ENCODE data around the gene ATP2A3. TPM values are rescaled to one million over a fixed set of nuclear protein-coding genes. Genes with fewer than 3 reads are reported as not detected.
"Not testable (repeated sequence)": the region's sequence is repeated elsewhere in the genome, so short reads cannot be mapped to it uniquely, and the experiment has no call there.

The ATP2A3 gene
- total RNA-seq, 1 donor: 2.3 TPM

GRCh38 chr17:3950584-3950983, 13.7 kb downstream of the ATP2A3 start:
- no peak for DNase-seq (ENCODE audit: low read depth)
- H3K4me3 ChIP-seq (ENCODE audit: low read depth, low read length): no peak overlapping the region
- TF ChIP-seq CTCF (IDR thresholded peaks at IDR 0.05; ENCODE audit: insufficient read depth, low read length): no peak

DNA sequence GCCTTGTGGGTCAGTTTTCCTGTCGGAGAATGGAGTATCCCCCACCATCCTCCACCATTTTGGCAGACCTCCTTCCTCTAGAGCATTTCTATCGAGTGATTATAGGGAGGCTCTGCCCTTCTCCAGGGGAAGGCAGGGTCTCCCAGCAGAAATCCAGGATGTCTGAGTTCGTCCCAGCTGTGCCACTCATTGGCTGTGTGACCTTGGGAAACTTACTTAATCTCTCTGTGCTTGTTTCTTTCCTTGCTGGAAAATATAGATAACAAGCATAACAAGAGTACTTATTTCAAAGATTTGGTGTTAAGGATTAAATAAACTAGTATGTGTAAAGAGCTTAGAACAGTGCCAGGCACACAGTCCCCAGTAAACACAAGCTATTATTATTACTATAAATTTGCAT, 14.8 kb downstream of the ATP2A3 start:
- DNase-seq (ENCODE audit: low read depth): no peak
- no peak overlapping the region for H3K4me3 ChIP-seq (ENCODE audit: low read depth, low read length)
- no peak for TF ChIP-seq CTCF (IDR thresholded peaks at IDR 0.05; ENCODE audit: insufficient read depth, low read length)

DNA sequence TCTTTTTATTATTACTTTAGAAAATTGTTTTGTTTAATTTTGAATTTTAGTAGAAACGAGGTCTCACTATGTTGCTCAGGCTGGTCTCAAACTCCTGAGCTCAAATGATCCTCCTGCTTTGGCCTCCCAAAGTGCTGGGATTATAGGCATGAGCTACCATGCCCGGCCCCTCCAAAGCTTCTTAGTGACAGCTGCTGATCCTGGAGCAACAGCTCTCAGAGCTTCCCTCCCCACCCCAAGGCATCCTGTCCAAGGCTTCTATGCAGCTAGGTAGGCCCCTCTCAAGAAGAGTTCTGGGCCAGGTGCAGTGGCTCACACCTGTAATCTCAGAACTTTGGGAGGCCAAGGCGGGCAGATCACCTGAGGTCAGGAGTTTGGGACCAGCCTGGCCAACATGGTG, 15.7 kb downstream of the ATP2A3 start:
- not testable (repeated sequence) for DNase-seq (ENCODE audit: low read depth); H3K4me3 ChIP-seq (ENCODE audit: low read depth, low read length)

DNA sequence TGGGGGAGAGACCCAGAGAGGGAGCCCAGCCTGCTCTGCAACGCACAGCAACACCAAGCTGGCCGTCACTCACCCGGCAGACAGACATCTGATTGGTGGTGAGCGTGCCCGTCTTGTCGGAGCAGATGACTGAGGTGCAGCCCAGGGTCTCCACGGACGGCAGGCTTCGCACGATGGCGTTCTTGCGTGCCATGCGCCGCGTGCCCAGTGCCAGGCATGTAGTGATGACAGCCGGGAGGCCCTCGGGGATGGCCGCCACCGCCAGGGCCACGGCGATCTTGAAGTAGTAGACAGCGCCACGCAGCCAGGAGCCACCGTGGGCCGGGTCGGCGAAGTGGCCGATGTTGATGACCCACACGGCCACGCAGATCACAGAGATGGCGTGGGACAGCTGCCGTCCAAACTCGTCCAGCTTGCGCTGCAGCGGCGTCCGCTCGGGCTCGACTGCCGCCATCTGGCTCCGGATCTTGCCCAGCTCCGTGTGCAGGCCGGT, 16.9 kb downstream of the ATP2A3 start:
- TF ChIP-seq CTCF (IDR thresholded peaks at IDR 0.05; ENCODE audit: insufficient read depth, low read length): no peak
- no peak overlapping the region for H3K4me3 ChIP-seq (ENCODE audit: low read depth, low read length)
- DNase-seq (ENCODE audit: low read depth): no peak

DNA sequence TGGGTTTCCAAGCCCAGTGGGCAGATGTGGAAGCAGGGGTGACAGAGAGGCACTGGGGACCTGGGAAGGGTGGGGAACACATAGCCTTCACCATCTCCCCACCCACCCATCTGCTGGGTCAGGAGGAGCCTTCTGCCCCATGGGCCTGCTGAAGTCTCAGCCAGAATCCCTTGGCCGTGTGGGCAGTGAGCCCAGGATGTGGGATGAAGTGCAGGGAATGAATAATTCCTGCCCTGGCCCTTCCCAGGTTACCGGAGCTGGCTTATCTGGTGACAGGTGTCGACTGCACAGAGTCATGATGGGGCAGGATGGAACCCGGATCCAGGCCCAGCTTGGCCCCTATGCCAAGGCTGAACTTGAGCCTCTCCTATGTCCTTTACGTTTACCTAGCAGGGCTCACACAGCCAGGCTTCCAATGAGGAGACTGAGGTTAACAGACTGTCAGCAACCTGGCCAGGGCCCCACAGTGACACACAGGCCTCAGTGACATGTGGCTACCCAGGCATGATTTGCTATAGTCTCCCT, 17.5 kb downstream of the ATP2A3 start:
- no peak overlapping the region for H3K4me3 ChIP-seq (ENCODE audit: low read depth, low read length)
- TF ChIP-seq CTCF (IDR thresholded peaks at IDR 0.05; ENCODE audit: insufficient read depth, low read length): no peak
- peak; percentile 18 for DNase-seq (ENCODE audit: low read depth)

DNA sequence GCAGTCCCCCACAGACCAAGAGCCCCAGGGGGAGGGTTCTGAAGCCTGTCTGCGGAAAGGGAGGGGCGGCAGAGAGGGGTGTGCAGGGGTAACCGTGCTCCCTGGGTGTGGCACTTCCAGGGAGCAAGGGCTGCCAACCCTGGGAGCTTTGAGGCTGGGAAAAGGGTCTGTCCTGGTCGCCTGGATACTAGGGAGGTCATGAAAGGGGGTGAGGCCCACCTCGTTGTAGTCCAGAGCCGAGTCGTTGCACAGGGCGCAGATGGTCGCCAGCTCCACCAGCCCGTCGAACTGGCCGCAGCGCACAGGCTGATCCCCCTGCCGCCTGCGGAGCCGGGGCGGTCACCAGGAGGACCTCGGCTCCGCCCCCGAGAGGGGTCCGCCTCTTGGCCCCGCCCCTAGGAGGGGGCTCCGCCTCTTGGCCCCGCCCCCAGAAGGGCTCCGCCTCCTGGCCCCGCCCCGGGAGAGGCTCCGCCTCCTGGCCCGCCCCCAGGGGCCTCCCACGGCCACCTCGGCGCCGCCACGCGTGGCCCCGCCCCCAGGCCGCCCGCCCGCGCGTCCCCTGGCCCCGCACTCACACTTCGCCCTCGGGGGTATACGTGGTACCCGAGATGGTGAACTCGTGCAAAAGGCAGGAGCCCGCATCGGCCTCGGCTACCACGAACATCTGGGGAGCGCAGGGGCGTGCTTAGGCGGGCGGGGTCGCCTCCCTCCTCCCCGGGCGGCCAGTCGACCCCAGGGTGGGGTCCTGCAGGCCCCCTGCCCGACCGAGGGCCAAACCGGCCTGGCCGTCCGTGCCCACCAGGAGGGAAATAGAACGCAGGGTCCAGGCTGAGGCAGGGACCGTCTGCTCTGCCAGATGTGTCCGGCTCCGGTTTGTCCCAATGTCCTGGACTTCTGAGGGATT, 19.5 kb downstream of the ATP2A3 start:
- peak; percentile 49 for DNase-seq (ENCODE audit: low read depth)
- H3K4me3 ChIP-seq (ENCODE audit: low read depth, low read length): peak overlapping the region; percentile 60
- no peak for TF ChIP-seq CTCF (IDR thresholded peaks at IDR 0.05; ENCODE audit: insufficient read depth, low read length)

DNA sequence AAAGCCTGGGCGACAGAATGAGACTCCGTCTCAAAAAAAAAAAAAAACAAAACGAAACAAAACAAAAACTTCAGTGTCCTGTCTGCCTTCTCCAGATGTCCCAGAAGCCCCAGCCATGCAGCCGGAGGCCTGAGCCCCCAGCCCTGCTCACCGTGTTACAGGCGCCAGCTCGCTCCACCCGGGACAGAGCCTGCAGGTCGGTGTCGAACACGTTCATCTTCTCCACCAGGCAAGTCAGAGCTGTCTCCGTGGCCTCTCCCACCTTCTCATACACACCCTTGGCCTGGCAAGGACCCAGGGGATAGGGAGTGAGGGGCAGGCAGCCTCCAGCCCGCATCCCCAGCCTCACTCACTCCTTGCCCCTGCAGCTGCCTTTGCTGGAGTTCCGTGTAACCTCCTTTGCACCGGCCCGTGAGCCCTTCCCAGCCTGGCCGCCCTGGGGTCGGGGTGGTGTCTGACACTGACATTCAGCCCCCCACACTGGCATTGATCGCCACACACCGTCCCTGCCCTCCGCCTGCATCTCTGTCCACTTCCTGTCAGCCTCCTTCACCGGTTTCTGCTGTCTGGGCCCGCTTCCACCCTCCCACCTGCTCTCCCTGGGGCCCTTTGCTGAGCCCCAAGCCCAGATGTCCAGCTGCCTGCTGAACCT, 20.9 kb downstream of the ATP2A3 start:
- TF ChIP-seq CTCF (IDR thresholded peaks at IDR 0.05; ENCODE audit: insufficient read depth, low read length): no peak
- no peak for DNase-seq (ENCODE audit: low read depth)
- H3K4me3 ChIP-seq (ENCODE audit: low read depth, low read length): no peak overlapping the region

Data from fibroblast of the aortic adventitia (primary cell).